HG03354 (cell line): ENCODE results near the gene HOXB4.

ENCODE experiments used
- ATAC-seq: cut with Tn5 transposase; IDR thresholded peaks from one replicate; pipeline ENCODE4 v1.9.1; 2021; ENCODE audit warnings: mild to moderate bottlenecking; ENCODE audit not compliant: unreplicated experiment, poor library complexity, severe bottlenecking

Gene HOXB4

GRCh38 chr17:48564188-48565021 is 13.7 kb downstream of the HOXB4 start:
- ATAC-seq = no peak

DNA sequence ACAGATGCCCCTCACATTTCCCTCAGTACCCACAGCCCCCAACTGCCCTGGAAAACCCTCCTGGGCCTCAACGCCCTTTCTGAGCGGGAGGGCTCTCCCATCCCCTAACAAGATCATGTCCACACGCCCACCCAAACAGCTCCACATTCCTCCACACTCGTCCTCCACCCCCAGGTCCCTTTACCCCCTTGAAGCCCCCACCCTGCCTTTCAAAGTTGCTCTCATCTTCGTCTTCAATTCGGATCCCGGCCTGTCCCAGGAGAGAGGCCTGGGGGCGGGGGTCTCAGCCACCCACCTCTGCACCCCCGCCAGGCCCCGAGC is 14.3 kb downstream of the HOXB4 start:
- no peak for ATAC-seq

DNA sequence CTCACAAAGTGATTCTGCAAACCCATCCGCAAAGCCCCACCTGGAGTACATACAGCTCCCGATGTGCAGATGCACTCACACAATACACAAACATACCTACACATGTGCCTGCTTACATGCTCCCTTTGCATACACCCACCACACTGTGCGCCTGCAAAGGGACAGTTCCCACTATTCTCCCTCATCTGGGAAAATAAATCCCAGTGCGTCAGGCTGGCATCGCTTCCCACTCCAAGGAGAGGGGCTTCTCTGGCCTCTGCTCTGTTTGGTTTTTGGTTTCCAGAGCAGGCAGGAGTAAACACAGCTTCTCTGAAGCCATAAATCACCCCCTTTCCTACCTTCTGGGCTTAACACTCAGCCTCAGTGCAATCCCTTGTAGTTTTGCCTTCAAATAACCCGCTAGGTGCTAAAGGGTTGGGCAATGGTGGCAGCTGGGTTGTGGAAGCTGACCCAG is 14.7 kb downstream of the HOXB4 start:
- ATAC-seq = no peak

DNA sequence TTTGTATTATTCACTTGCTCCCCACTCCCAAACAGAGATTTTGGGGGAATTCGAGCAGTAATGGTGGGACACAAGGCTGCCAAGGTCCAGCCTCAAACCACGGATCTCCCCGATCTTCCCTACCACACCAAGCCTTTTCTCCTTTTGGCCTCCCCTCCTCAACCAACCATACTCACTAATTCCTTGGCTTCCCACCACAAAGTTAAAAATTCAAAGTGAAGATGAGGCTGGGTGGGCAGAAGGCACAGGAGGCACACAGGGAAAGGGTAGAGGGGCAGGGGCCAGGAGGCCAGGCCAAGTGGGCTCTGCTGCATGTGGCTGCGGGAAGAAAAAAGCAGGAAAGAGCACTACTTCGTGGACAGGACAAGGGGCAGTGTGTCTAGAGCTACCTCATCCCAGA is 15.2 kb downstream of the HOXB4 start:
- no peak for ATAC-seq

GRCh38 chr17:48561884-48562810 is 16.0 kb downstream of the HOXB4 start:
- peak; percentile 80 for ATAC-seq

GRCh38 chr17:48559840-48560817 is 18.0 kb downstream of the HOXB4 start:
- ATAC-seq = no peak

GRCh38 chr17:48559122-48559839 is 18.9 kb downstream of the HOXB4 start:
- no peak for ATAC-seq

- ATAC-seq = no peak
These were observed 19.4 kb downstream of the HOXB4 start for GRCh38 chr17:48558831-48559121.

- no peak for ATAC-seq
These were observed 19.9 kb downstream of the HOXB4 start for GRCh38 chr17:48558057-48558830.

DNA sequence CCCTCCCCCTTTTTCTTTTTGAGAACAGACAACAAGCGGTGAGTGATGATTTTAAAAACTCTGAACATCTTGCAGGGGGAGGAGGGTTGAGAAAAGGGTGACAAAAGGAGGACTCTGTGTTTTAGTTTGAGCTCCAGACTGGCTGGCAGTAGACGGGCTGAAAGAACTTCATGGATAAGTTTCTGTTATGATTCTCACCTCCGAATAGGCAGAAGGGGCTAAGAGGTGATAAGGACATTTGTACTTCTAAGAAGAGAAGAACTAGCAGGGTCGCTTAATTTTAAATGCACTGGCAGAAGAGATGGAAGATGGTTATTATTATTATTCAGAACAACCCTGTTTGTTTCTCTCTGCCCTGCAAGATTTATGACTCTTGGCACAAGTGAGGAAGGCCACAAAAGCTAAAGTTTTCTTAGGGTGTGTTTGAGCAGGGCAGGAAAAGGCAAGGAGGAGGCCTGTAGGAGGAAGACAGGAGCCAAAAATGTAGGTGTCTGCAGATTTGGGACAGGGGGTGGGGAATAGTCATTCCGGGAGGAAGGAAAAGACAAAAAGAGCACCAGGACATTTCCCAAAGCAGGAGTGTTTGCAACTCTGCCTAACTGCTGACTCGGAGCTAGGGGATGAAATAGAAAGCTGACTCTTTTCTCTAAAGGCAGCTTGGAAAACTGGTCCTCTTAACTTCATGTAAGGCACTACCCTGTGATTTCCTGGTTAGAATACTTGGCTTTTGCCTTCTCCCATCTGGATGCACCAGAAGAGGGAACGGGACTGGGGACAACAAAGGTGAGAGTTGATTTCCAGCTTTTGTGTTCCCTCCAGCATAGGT is 21.4 kb downstream of the HOXB4 start:
- ATAC-seq = no peak

- ATAC-seq = no peak
These were observed 21.9 kb downstream of the HOXB4 start for GRCh38 chr17:48556229-48556575.

DNA sequence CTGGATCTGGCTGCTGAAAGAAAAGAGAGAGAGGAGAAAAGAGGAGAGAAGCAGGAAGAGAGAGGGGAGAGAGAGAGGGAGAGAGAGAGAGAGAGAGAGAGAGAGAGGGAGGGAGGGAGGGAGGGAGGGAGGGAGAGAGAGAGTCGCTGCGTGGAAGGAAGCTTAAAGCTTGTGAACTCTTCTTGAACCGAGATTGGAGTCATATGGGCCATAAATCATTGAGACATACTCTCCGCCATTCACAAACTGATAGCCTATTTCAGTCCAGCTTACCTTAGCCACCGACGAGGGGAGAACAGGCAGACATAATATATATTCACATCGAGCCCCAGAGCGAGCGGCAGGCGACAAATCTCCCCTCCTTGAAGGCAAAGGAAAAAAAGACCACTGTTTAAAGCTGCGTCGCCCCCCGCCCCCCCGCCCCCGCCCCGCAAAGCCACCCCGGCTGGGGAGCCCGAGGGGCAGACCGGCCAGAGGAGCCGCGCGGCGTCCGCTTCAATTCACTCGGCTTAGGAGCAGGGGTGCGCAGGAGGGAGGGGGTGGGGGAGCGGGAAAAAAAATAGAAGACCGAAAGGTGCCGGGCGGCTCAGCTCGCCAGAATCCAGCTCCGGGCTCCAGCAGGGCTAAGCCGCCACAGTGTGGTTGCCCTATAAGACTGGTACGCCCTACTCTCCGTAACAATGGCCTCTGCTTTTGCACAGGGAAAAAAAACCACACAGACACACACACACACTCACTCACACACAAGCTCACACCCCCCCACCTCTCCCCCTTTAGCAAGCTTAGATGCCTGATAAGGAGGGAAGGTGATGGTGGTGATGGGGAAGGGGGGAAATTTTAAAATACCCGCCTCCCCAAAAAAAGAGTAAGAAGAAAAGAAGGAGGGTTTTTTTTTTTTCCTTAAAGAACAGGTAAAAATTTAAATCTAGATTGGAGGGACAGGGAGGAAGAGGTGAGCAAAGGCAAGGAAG is 22.6 kb downstream of the HOXB4 start:
- no peak for ATAC-seq

- no peak for ATAC-seq
These were observed 23.5 kb downstream of the HOXB4 start for GRCh38 chr17:48554412-48555257.

GRCh38 chr17:48553826-48554225 is 24.3 kb downstream of the HOXB4 start:
- ATAC-seq = no peak

DNA sequence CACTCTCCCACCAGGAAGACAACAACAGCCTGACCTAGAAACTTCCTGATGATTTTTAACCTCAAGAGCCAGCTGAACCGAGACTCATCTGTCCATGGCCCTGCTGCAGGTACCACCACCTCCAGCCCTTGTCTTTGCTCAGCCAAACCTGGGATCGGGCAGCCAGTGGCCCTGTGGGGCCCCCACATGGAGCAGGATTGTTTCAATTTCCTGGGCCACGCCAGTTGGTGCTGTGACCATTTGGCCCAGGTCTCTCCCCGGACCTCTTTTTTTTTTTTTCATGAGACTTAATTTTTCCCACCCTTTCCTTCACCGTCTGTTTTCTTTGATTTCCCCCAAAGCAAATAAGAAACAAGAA is 25.0 kb downstream of the HOXB4 start:
- no peak for ATAC-seq
